K562 (cell line): ENCODE measurements around the gene TTLL3. TPM values are rescaled to one million over a fixed set of nuclear protein-coding genes. Genes with fewer than 3 reads are reported as not detected.

Experiments
- ATAC-seq: fragments of 200-7000 bp; cut with Tn5 transposase; 3 replicates; pipeline ENCODE4 v1.9.1; 2020; ENCODE audit warnings: moderate library complexity
- BruUV-seq: library from RNA; stranded (reverse); fragments of 400-500 nt; replicated peaks from 2 replicates; lab custom pipeline; 2021; lab: Mats Ljungman, UMichigan
- CTCF ChIA-PET: fragments of 300-600 bp; formaldehyde crosslinking; extraction: SDS; loops from one replicate; lab custom pipeline; 2021; ENCODE audit warnings: low intra/inter-chr PET ratio; lab: Yijun Ruan, JAX
- POLR2A ChIA-PET: fragments of 300-600, 350-650 bp; sonication (Branson Sonifier 250); formaldehyde crosslinking; extraction: SDS; loops from one replicate; lab custom pipeline; 2021; ENCODE audit warnings: antibody characterized with exemption, inconsistent platforms; lab: Yijun Ruan, JAX
- DNase-seq, 4 experiments: peaks; one replicate each; pipeline versions ENCODE4 v3.0.0 to v3.0.0-alpha.2; 2011 to 2018; ENCODE audit warnings: low spot score in 3 of 4, mixed read lengths in 3 of 4; ENCODE audit errors: extremely low read depth in 1 of 4
- FAIRE-seq: peaks from 2 replicates; lab custom pipeline; 2011; peaks lifted over from hg19 to GRCh38; lab: Jason Lieb, UNC
- H2AFZ ChIP-seq: 2 replicates; pipeline ENCODE4 v1.6.0; 2011; ENCODE audit warnings: low read depth, low read length, control low read depth, inconsistent platforms
- H3K27ac ChIP-seq: fragments of 200-600 bp; 3 replicates; pipeline ENCODE4 v1.8.0; 2011; ENCODE audit warnings: low read depth, mild to moderate bottlenecking, control low read depth, inconsistent platforms, low read length, moderate library complexity, mixed read lengths; ENCODE audit errors: extremely low read depth
- H3K27me3 ChIP-seq, 2 experiments: fragments of 300-600 bp in 1 of 2; 2 replicates in 1 of 2; 3 replicates in 1 of 2; pipeline versions ENCODE4 v1.6.0 to v1.8.0; 2011; ENCODE audit warnings: inconsistent platforms in 2 of 2, low read length in 2 of 2, mild to moderate bottlenecking in 1 of 2, mixed read lengths in 1 of 2, moderate library complexity in 1 of 2; ENCODE audit not compliant: control insufficient read depth in 2 of 2, insufficient read depth in 2 of 2
- H3K36me3 ChIP-seq: fragments of 300-600 bp; 3 replicates; pipeline ENCODE4 v1.8.0; 2011; ENCODE audit warnings: mild to moderate bottlenecking, low read length, inconsistent platforms; ENCODE audit not compliant: control insufficient read depth, insufficient read depth
- H3K4me1 ChIP-seq, 2 experiments: fragments of 200-600 bp in 1 of 2; replicated peaks in 1 of 2; 2 replicates in 1 of 2; 3 replicates in 1 of 2; pipeline versions ENCODE4 v1.5.1 to v1.8.0; 2011; ENCODE audit warnings: inconsistent platforms in 2 of 2, low read length in 2 of 2, mild to moderate bottlenecking in 1 of 2, mixed read lengths in 1 of 2, moderate library complexity in 1 of 2; ENCODE audit not compliant: control insufficient read depth in 2 of 2, insufficient read depth in 2 of 2
- H3K4me2 ChIP-seq: 2 replicates; pipeline ENCODE4 v1.6.1; 2011; ENCODE audit warnings: low read length, control low read depth, inconsistent platforms, mixed read lengths; ENCODE audit not compliant: insufficient read depth
- H3K4me3 ChIP-seq: fragments of 200-600 bp; sonication (generic), shearing (Covaris generic); 2 replicates; pipeline ENCODE4 v1.5.1; 2016; ENCODE audit warnings: control low read depth, inconsistent platforms
- H3K79me2 ChIP-seq: fragments of 200-600 bp; 3 replicates; pipeline ENCODE4 v1.8.0; 2011; ENCODE audit warnings: low read length, inconsistent platforms; ENCODE audit not compliant: control insufficient read depth, insufficient read depth
- H3K9ac ChIP-seq, 2 experiments: 2 replicates each; pipeline versions ENCODE4 v1.6.0 to v1.6.1; 2011; ENCODE audit warnings: low read depth in 2 of 2, low read length in 2 of 2, control low read depth in 1 of 2, inconsistent platforms in 1 of 2, mild to moderate bottlenecking in 1 of 2, mixed read lengths in 1 of 2; ENCODE audit not compliant: insufficient read depth in 1 of 2
- H3K9me1 ChIP-seq: one replicate; pipeline ENCODE4 v1.6.0; 2011; ENCODE audit warnings: inconsistent platforms, mild to moderate bottlenecking, low read length, moderate library complexity; ENCODE audit not compliant: control insufficient read depth, insufficient read depth
- H3K9me3 ChIP-seq: replicated peaks from 2 replicates; pipeline ENCODE4 v1.5.1; 2011; ENCODE audit warnings: low read depth, low read length, inconsistent platforms; ENCODE audit not compliant: control insufficient read depth, insufficient read depth
- H4K20me1 ChIP-seq: replicated peaks from 2 replicates; pipeline ENCODE4 v1.6.1; 2011; ENCODE audit warnings: low read length, inconsistent platforms, mixed read lengths; ENCODE audit not compliant: control insufficient read depth, insufficient read depth
- ATF7 ChIP-seq: fragments of 450-650 bp; IDR thresholded peaks from 2 replicates; pipeline ENCODE4 v1.7.1; 2014; ENCODE audit warnings: mild to moderate bottlenecking, moderate library complexity
- ELF1 ChIP-seq: fragments of 200-800 bp; sonication (Bioruptor generic); IDR thresholded peaks from 2 replicates; pipeline ENCODE4 v1.6.1; 2016; ENCODE audit warnings: missing genetic modification characterization, missing compliant biosample characterization
- FOXA1 ChIP-seq: fragments of 450-650 bp; IDR thresholded peaks from 2 replicates; pipeline ENCODE4 v1.6.1; 2016; ENCODE audit warnings: mild to moderate bottlenecking, borderline replicate concordance
- FOXJ2 ChIP-seq: fragments of 200-800 bp; sonication (Bioruptor generic); IDR thresholded peaks from 2 replicates; pipeline ENCODE4 v1.6.1; 2016; ENCODE audit warnings: missing genetic modification characterization, missing compliant biosample characterization
- FOXK1 ChIP-seq: sonication (generic); formaldehyde crosslinking; IDR thresholded peaks from 2 replicates; pipeline ENCODE4 v1.8.0; 2022; ENCODE audit warnings: missing genetic modification reagents, mild to moderate bottlenecking, borderline replicate concordance
- GTF2B ChIP-seq: IDR thresholded peaks from 2 replicates; pipeline ENCODE4 v1.6.1; 2011; ENCODE audit not compliant: insufficient read length; ENCODE audit errors: extremely low read depth
- JUND ChIP-seq, 2 experiments: IDR thresholded peaks; 2 replicates in 1 of 2; 3 replicates in 1 of 2; pipeline ENCODE4 v1.6.1; 2011; ENCODE audit warnings: borderline replicate concordance in 2 of 2, low read depth in 2 of 2, low read length in 2 of 2, improper control_type of control experiment in 1 of 2, missing biosample characterization in 1 of 2, missing genetic modification characterization in 1 of 2, missing genetic modification reagents in 1 of 2
- NFRKB ChIP-seq: fragments of 450-650 bp; IDR thresholded peaks from 2 replicates; pipeline ENCODE4 v1.6.1; 2016; ENCODE audit warnings: low read depth
- POLR2A ChIP-seq: fragments of 450-650 bp; conservative IDR thresholded peaks from 2 replicates; pipeline ENCODE4 v1.6.1; 2016
- POLR2G ChIP-seq: fragments of 200-400 bp; formaldehyde crosslinking; IDR thresholded peaks from 2 replicates; pipeline ENCODE4 v1.6.1; 2017; ENCODE audit warnings: low read depth, mild to moderate bottlenecking, antibody characterized with exemption, low read length, moderate library complexity
- RBFOX2 ChIP-seq: fragments of 200-400 bp; formaldehyde crosslinking; IDR thresholded peaks from 2 replicates; pipeline ENCODE4 v1.6.1; 2017; ENCODE audit warnings: low read depth, mild to moderate bottlenecking, low read length, moderate library complexity
- USF1 ChIP-seq: sonication (generic); formaldehyde crosslinking; IDR thresholded peaks from 2 replicates; pipeline ENCODE4 v1.9.0; 2022; ENCODE audit warnings: mild to moderate bottlenecking, missing genetic modification reagents
- ZBTB12 ChIP-seq: fragments of 250-450 bp; sonication (Bioruptor Pico); IDR thresholded peaks from 2 replicates; pipeline ENCODE4 v1.4.0; 2020
- ZNF75A ChIP-seq: fragments of 450-650 bp; formaldehyde crosslinking; IDR thresholded peaks from 2 replicates; pipeline ENCODE4 v1.4.0; 2020; ENCODE audit warnings: mild to moderate bottlenecking
- WGBS: fragments of 100-300 bp; shearing (Covaris generic); methylation state at CpG from one replicate; pipeline ENCODE4 v1.1.6; 2016; ENCODE audit warnings: low coverage, mixed read lengths; ENCODE audit not compliant: insufficient coverage; ENCODE audit errors: missing lambda C conversion rate; 5-methylcytosine and 5-hydroxymethylcytosine counted together
- in situ Hi-C: fragments of 300-500 bp; cut with MboI; formaldehyde crosslinking; loops from 4 replicates; pipeline ENCODE4 v1.15.0; 2018; ENCODE audit warnings: inconsistent platforms, mixed read lengths
- intact Hi-C: fragments of 100-400 bp; cut with micrococcal nuclease; formaldehyde crosslinking; loops from 2 replicates; pipeline ENCODE4 v1.14.2; 2022
- polyA plus RNA-seq, 8 experiments: library from polyadenylated mRNA; depleted of rRNA in 4 of 8; stranded (reverse) in 5 of 8; unstranded in 3 of 8; fragments of >200 nt; fragmentation: Nextera tagmentation in 2 of 8; fragmentation: Illumina TruSeq in 1 of 8; extraction: Ambion mirVana in 2 of 8; extraction: Trizol in 1 of 8; gene quantifications; 2 replicates each; pipeline versions ENCODE4 v1.2.1 to v1.2.3, GENCODE V29; 2011 to 2014; ENCODE audit warnings: inconsistent platforms in 1 of 8, missing spikeins in 1 of 8
- total RNA-seq, 7 experiments: library from RNA; depleted of rRNA in 6 of 7; stranded (reverse); fragments of >200 nt in 6 of 7; fragmentation: Illumina TruSeq in 2 of 7; extraction: Trizol in 2 of 7; gene quantifications; 2 replicates each; pipeline versions ENCODE4 v1.2.1 to v1.2.3, GENCODE V29; 2011 to 2021; ENCODE audit warnings: low replicate concordance in 1 of 7

TTLL3 gene
- total and polyA plus RNA-seq, 9 of the 15 experiments (the other 6 are each of a cell fraction or from before 2014, with no cell fraction given): 8.9 to 106 (median 33.2) TPM

DNA sequence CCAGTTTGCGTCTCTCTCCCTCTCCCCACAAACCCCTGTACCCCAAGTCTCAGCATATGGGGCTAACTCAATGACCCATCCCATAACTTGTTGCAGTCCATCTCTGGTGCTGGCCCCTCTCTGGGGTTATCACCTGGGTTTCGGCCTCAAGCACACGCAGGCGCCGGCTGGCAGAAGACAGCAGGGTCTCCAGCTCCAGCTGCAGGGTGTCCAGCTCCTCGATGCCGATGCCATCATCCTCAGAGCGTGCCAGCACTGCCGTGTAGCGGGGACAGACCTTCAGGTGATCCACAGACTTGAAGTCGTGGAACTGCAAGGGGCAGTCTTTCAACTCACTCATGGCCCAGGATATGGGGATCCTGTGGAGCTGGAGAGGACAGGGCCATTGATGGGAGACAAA is 18.9 kb upstream of the TTLL3 start:
- no peak for DNase-seq
- intact Hi-C loops: loop anchor here (5.0 to 10.0 kb wide), 2 partner anchors 74 to 286 kb away; no protein-coding TSS in a partner anchor
- H3K9me1 ChIP-seq: peaks cover 3% of the 10 kb centered on the region
- in situ Hi-C loops: no loop called here
- H3K4me2 ChIP-seq: peak overlapping the region; percentile 100
- CTCF ChIA-PET: no interaction called here
- peak overlapping the region; percentile 94 to 100 for H3K9ac ChIP-seq
- H3K4me1 ChIP-seq: peaks cover 26 to 30% of the 10 kb centered on the region in 2 experiments
- TF ChIP-seq FOXK1 (CRISPR knock-in tag) (0 out of 2 replicates have a peak, but pooled peaks have one; percentile 55), POLR2G (peak; percentile 65), RBFOX2 (peak; percentile 55), NFRKB (no peak), ZBTB12 (CRISPR knock-in tag) (no peak), ELF1 (tag) (no peak), USF1 (CRISPR knock-in tag) (no peak), GTF2B (no peak), POLR2A (no peak), ZNF75A (CRISPR knock-in tag) (no peak), ATF7 (no peak), JUND (IDR thresholded peaks at IDR 0.05; ENCODE audit: borderline replicate concordance, low read depth, low read length) (no peak), JUND (tag; IDR thresholded peaks at IDR 0.05; ENCODE audit: borderline replicate concordance, low read depth, low read length) (no peak), FOXA1 (no peak), FOXJ2 (tag) (no peak)
- TF ChIP-seq, all 486 proteins: peak for 3
- POLR2A ChIA-PET: interaction anchor here (0.6 to 2.9 kb wide), 10 partner anchors 9 to 497 kb away, joined by 3 to 49 read pairs (median 4); partner anchors contain the start of gene OGG1
- Histone ChIP-seq H2AFZ (no peak overlapping the region), H3K9me3 (no peaks in the 10 kb centered on the region), H3K27ac (peak overlapping the region; percentile 100), H3K27me3 (no peaks in the 10 kb centered on the region), H4K20me1 (peaks cover 3% of the 10 kb centered on the region; the same call in 1 of the 2 replicates), H3K4me3 (peak overlapping the region; percentile 99; the same call in 1 of the 2 replicates), H3K36me3 (peaks cover 73% of the 10 kb centered on the region), H3K79me2 (peaks cover 55% of the 10 kb centered on the region)
- ATAC-seq: no peak
- 89% methylated on average over 11 of the region's 11 CpGs for WGBS
- FAIRE-seq: no peak
- no TSS peak for BruUV-seq
